ENCODE results near the gene ATP2C2. TPM values are rescaled to one million over a fixed set of nuclear protein-coding genes. Genes with fewer than 3 reads are reported as not detected.

ATP2C2 gene, protein sequence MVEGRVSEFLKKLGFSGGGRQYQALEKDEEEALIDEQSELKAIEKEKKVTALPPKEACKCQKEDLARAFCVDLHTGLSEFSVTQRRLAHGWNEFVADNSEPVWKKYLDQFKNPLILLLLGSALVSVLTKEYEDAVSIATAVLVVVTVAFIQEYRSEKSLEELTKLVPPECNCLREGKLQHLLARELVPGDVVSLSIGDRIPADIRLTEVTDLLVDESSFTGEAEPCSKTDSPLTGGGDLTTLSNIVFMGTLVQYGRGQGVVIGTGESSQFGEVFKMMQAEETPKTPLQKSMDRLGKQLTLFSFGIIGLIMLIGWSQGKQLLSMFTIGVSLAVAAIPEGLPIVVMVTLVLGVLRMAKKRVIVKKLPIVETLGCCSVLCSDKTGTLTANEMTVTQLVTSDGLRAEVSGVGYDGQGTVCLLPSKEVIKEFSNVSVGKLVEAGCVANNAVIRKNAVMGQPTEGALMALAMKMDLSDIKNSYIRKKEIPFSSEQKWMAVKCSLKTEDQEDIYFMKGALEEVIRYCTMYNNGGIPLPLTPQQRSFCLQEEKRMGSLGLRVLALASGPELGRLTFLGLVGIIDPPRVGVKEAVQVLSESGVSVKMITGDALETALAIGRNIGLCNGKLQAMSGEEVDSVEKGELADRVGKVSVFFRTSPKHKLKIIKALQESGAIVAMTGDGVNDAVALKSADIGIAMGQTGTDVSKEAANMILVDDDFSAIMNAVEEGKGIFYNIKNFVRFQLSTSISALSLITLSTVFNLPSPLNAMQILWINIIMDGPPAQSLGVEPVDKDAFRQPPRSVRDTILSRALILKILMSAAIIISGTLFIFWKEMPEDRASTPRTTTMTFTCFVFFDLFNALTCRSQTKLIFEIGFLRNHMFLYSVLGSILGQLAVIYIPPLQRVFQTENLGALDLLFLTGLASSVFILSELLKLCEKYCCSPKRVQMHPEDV
- total RNA-seq (not detected), polyA plus RNA-seq (under 1 TPM in 1 of 2 donors, not detected in 1; 0.17 TPM)
- long read RNA-seq, donor 1 = 0 reads
- long read RNA-seq, donor 2 = 0 reads
- long read RNA-seq, donor 3 = 0 reads

DNA sequence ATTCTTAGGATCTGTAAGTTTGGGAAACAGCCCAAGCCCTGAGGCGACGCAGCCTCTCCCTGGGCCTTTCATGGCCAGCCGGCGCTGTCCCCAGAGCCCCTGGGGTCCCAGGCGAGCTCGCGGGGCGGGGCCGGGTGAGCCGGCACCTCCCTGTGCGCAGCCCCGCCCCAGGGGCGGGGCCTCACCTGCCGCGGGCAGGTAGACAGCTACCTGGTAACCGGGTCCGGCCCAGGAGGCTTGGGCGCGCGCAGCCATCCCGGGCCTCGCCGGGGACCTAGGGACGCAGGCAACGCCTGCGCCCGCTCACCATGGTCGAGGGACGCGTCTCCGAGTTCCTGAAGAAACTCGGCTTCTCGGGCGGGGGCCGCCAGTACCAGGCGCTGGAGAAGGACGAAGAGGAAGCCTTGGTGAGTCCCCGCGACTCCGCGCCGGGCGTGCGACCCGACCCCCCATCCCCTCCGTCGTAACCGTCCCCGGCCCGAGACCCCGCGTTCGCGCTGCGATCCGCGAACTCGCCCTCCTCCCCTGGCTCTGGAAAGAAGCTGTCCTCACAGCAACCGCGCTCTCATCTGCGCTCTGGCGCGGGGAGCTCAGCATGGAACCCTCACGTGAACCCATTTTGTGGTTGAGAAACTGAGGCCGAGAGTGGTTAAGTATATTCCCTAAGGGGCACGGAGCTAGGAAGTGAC lies at the start of gene ATP2C2:
Gene ATP2C2, plus strand, starts transcription at position 231 of the 689 bp plus-strand sequence. Its CDS starts 78 bp downstream, at position 309.
- Histone ChIP-seq H3K27ac (no peak within 1 kb of the TSS), H3K9me3 (no peaks in the 10 kb centered on the region), H3K36me3 (no peaks in the 10 kb centered on the region), H3K4me3 (peak within 1 kb of the TSS in 2 of 12 donors; percentile 8 to 12), H3K27me3 (peaks cover 20 to 68% (median 41%) of the 10 kb centered on the region in 9 donors), H3K4me1 (peaks cover 0 to 10% (median 3%) of the 10 kb centered on the region in 12 donors)
- ATAC-seq = no peak
- no peak for DNase-seq
- intact Hi-C loops (cut with DNase I) = no loop called here
- TF ChIP-seq, protein P1, sequence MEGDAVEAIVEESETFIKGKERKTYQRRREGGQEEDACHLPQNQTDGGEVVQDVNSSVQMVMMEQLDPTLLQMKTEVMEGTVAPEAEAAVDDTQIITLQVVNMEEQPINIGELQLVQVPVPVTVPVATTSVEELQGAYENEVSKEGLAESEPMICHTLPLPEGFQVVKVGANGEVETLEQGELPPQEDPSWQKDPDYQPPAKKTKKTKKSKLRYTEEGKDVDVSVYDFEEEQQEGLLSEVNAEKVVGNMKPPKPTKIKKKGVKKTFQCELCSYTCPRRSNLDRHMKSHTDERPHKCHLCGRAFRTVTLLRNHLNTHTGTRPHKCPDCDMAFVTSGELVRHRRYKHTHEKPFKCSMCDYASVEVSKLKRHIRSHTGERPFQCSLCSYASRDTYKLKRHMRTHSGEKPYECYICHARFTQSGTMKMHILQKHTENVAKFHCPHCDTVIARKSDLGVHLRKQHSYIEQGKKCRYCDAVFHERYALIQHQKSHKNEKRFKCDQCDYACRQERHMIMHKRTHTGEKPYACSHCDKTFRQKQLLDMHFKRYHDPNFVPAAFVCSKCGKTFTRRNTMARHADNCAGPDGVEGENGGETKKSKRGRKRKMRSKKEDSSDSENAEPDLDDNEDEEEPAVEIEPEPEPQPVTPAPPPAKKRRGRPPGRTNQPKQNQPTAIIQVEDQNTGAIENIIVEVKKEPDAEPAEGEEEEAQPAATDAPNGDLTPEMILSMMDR (IDR thresholded peaks at IDR 0.05) = no peak
- no peak for TF ChIP-seq POLR2A (IDR thresholded peaks at IDR 0.05)
- WGBS, 4 donors = 1 to 3% (median 2%) methylated on average over 40 to 66 of the region's 66 CpGs

- H3K4me1 ChIP-seq = no peaks in the 10 kb centered on the region
- DNase-seq (no peak), ATAC-seq (no peak)
- WGBS, 4 donors = 88 to 94% (median 92%) methylated on average over 16 to 24 of the region's 24 CpGs
- peaks cover 0 to 12% (median 0%) of the 10 kb centered on the region in 9 donors for H3K27me3 ChIP-seq
- H3K36me3 ChIP-seq = no peaks in the 10 kb centered on the region
- intact Hi-C loops (cut with DNase I) = loop anchor here in 2 of 10 donors (5.0 to 10.0 kb wide), 2 partner anchors 37 to 344 kb away; no protein-coding TSS in a partner anchor
- peaks cover 0 to 9% (median 4%) of the 10 kb centered on the region in 12 donors for H3K9me3 ChIP-seq
- H3K4me3 ChIP-seq = no peak overlapping the region
- H3K27ac ChIP-seq = no peak overlapping the region
- TF ChIP-seq POLR2A (IDR thresholded peaks at IDR 0.05) = no peak
- TF ChIP-seq, protein P1 (IDR thresholded peaks at IDR 0.05) = no peak
These were observed 49.1 kb upstream of the ATP2C2 start for GRCh38 chr16:84319146-84319760.

GRCh38 chr16:84320511-84320910 lies 47.8 kb upstream of the ATP2C2 start:
- DNase-seq (no peak), ATAC-seq (no peak)
- H3K4me3 ChIP-seq = no peak overlapping the region
- no peaks in the 10 kb centered on the region for H3K4me1 ChIP-seq
- H3K27me3 ChIP-seq = peaks cover 0 to 12% (median 0%) of the 10 kb centered on the region in 9 donors
- H3K36me3 ChIP-seq = no peaks in the 10 kb centered on the region
- H3K27ac ChIP-seq = no peak overlapping the region
- H3K9me3 ChIP-seq = peaks cover 0 to 9% (median 4%) of the 10 kb centered on the region in 12 donors
- intact Hi-C loops (cut with DNase I) = no loop called here
- WGBS, 4 donors = 82 to 96% (median 83%) methylated on average over 5 of the region's 5 CpGs
- TF ChIP-seq POLR2A (IDR thresholded peaks at IDR 0.05) = no peak
- TF ChIP-seq, protein P1 (IDR thresholded peaks at IDR 0.05) = no peak

All from heart left ventricle (tissue), 16 donors.